ENCODE measurements around the gene UBN1.
A peak's percentile ranks its signal among the peaks of the same experiment; 100 is the strongest.

Gene UBN1

DNA sequence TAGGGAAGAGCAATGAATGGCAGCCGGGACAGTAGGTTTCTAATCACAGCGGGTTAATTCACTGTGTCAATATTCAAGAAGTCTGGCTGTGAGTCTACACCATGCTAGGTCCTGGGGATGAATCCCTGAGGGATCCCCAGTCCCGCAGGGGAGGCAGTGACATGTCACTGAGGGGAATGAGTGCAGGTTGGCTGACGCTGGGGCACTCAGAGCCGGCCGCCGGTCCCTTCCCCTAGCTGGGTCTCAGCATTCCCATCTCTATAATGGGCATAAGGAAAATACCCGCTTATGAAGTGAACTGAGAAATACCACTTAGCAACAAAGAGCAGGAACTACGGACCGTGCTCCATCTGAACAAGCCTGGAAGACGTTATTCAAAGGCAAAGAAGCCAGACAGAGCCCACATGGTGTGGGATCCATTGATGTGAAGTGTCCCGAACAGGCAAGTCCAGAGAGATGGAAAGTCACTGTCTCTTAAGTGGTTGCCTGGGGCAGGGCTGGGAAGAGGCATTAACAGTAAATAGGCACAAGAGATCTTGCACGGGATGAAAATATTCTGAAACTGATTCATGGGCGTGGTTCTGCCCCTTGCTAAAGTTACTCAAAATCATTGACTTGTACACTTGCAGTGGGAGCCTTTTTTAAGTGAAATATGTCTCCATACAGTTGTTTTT, 57.8 kb downstream of the UBN1 start:
- no peak overlapping the region for H3K4me3 ChIP-seq (ENCODE audit: low read depth, low read length)
- TF ChIP-seq, protein P1, sequence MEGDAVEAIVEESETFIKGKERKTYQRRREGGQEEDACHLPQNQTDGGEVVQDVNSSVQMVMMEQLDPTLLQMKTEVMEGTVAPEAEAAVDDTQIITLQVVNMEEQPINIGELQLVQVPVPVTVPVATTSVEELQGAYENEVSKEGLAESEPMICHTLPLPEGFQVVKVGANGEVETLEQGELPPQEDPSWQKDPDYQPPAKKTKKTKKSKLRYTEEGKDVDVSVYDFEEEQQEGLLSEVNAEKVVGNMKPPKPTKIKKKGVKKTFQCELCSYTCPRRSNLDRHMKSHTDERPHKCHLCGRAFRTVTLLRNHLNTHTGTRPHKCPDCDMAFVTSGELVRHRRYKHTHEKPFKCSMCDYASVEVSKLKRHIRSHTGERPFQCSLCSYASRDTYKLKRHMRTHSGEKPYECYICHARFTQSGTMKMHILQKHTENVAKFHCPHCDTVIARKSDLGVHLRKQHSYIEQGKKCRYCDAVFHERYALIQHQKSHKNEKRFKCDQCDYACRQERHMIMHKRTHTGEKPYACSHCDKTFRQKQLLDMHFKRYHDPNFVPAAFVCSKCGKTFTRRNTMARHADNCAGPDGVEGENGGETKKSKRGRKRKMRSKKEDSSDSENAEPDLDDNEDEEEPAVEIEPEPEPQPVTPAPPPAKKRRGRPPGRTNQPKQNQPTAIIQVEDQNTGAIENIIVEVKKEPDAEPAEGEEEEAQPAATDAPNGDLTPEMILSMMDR (conservative IDR thresholded peaks at IDR 0.05; ENCODE audit: low read depth, low read length), result no peak
- DNase-seq (ENCODE audit: low read depth), result no peak

DNA sequence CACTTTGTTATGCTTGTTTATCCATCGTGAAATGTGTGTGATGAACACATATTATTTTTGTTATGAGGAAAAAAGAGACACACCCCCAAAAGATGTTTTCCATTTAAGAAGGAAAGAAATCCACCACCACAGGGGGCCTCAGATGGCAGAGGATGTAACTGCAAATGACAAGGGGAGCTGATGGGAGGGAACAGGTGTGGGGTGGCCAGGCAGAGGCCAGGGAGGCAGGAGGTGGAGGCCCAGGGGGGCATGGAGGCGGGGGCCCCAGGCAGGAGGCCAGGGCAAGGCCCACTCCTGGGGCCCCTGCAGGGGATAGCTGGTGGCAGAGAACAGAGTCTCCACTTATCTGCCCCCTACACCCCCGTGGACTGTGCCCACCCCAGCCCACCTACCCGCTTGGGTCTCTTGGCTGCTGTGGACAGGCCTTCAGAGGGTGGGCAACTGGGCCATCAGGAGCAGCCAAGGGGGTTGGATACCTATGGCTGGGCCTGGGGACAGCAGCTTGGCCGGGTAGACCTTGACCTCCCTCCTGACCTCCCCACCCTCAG, 61.6 kb downstream of the UBN1 start:
- TF ChIP-seq, protein P1 (conservative IDR thresholded peaks at IDR 0.05; ENCODE audit: low read depth, low read length), result no peak
- no peak for DNase-seq (ENCODE audit: low read depth)
- H3K4me3 ChIP-seq (ENCODE audit: low read depth, low read length), result no peak overlapping the region

DNA sequence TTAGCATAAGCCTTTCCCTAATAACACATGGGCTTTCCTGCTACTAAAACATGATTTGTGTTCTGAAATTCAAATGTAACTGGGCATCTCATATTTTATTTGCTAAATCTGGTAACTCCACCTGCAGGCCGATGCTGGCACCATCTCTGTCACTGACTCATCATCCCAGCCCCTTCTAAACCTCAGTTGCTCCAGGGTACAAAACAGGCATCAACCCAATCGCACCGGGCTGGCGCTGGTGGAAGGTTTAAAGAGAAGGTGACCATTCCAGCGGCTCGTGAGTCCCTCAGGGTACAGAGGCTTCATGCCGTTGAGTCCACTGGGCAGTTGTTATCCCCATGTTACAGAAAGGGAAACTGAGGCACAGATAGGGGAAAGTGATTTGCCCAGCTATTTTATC, 62.5 kb downstream of the UBN1 start:
- no peak for DNase-seq (ENCODE audit: low read depth)
- TF ChIP-seq, protein P1 (conservative IDR thresholded peaks at IDR 0.05; ENCODE audit: low read depth, low read length), result no peak
- no peak overlapping the region for H3K4me3 ChIP-seq (ENCODE audit: low read depth, low read length)

DNA sequence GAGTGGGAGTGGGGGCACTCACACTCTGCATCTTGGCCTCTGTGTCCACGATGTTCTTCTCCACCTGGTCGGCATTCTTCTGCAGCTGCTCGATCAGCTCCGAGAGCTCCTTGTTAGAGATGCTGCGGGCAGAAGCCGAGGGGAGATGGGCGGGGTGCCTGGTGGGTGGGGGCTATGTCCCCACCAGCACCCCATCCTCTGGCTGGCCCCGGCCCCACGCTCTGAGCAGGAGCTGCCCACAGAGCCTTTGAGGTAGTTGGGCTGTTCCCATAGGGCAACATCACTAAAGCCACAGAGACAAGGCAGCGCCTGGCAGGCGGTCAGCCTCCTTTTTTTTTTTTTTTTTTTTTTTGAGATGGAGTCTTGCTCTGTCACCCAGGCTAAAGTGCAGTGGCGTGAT, 63.5 kb downstream of the UBN1 start:
- no peak overlapping the region for H3K4me3 ChIP-seq (ENCODE audit: low read depth, low read length)
- TF ChIP-seq, protein P1 (conservative IDR thresholded peaks at IDR 0.05; ENCODE audit: low read depth, low read length), result no peak
- DNase-seq (ENCODE audit: low read depth), result no peak

DNA sequence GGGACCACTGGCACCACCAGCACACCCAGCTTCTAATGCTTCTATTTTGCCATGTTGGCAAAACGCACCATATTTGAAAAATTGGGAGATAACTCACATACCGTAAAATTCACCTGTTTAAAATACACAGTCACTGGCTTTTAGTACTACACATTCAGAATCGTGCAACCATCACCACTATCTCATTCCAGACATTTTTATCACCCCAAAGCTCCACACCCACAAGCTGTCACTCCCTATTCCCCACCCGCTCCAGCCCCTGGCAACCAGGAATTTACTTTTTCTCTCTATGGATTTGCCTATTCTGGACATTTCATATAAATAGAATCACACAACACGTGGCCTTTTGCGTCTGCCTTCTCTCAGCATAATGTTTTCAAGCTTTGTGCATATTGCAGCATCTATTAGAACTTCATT, 64.7 kb downstream of the UBN1 start:
- no peak overlapping the region for H3K4me3 ChIP-seq (ENCODE audit: low read depth, low read length)
- TF ChIP-seq, protein P1 (conservative IDR thresholded peaks at IDR 0.05; ENCODE audit: low read depth, low read length), result no peak
- peak; percentile 16 for DNase-seq (ENCODE audit: low read depth)

DNA sequence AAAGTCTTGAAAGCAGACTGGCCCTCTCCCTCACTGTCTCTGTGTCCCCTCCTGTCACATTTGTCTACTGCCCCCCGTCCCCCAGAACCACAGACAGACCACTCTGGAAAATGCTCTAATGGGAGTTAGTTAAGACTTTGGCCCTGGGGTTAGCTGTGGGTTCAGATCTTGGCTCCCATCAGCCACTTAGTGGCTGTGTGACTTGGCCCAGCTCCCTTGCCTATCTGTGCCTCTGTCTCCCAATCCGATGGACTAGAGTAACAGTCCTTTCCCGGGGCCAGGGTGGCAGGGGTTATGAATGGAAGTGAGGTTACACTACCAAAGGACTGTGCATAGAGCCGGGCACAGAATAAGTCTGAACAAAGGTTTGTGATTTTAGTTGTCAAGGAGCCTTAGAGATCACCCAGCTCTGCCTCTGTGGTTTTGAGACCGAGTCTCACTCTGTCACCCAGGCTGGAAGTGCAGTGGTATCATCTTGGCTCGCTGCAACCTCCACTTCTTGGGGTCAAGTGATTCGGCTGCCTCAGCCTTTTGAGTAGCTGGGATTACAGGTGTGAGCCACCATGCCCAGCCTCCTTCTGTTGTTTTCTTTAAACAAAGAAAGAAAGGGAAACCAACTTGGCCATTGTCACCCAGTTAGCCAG, 66.0 kb downstream of the UBN1 start:
- H3K4me3 ChIP-seq (ENCODE audit: low read depth, low read length), result no peak overlapping the region
- TF ChIP-seq, protein P1 (conservative IDR thresholded peaks at IDR 0.05; ENCODE audit: low read depth, low read length), result no peak
- DNase-seq (ENCODE audit: low read depth), result no peak

All from choroid plexus epithelial cell (primary cell).